GM12892 (cell line): ENCODE results near the gene VPS16.

Experiments
- POLR2A ChIP-seq: IDR thresholded peaks from 2 replicates; pipeline ENCODE4 v1.6.1; 2011; ENCODE audit warnings: low read depth, low read length, control low read depth
- POLR2AphosphoS5 ChIP-seq: IDR thresholded peaks from 2 replicates; pipeline ENCODE4 v1.6.1; 2011; ENCODE audit warnings: low read depth, low read length, control low read depth
- TAF1 ChIP-seq: IDR thresholded peaks from 2 replicates; pipeline ENCODE4 v1.6.1; 2011; ENCODE audit warnings: low read depth, mild to moderate bottlenecking, control low read depth, low read length, borderline replicate concordance

GRCh38 chr20:2865630-2866029 is 25.1 kb downstream of the VPS16 start:
- TF ChIP-seq POLR2A (no peak), POLR2AphosphoS5 (no peak), TAF1 (no peak)
